Left forelimb (tissue), 1 donor: ENCODE measurements around the gene DENND5B.
"Not testable (repeated sequence)": the region's sequence is repeated elsewhere in the genome, so short reads cannot be mapped to it uniquely, and the experiment has no call there.

Experiments
- DNase-seq: peaks from one replicate; pipeline ENCODE4 v3.0.0-alpha.2; 2018; ENCODE audit warnings: low spot score

DENND5B gene

DNA sequence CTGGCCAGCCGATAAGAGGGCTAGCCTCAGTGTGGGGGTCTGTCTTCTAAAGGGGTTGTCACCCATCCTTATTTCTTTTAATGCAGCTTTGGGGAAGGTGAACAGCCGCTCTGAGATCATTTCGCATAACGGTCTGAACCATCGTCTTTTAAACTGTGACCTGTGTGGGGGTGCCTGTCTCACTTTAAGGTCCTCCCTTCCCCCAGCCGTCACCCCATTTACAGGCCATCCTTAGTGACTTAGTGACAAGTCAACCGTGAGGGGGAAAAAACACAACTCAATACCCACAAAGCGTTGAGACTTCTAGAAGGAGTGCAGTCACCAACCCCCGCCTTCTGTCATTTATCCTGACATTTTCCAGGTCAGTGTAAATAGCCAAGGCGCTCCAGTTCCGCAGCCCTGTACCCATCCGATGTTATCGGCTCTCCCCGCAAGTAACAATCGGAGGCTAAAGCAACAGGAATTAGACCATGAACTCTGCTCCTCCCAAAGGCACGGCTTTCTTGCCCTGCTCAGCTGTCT lies 505 bp upstream of the DENND5B start:
- peak; percentile 70 for DNase-seq

DNA sequence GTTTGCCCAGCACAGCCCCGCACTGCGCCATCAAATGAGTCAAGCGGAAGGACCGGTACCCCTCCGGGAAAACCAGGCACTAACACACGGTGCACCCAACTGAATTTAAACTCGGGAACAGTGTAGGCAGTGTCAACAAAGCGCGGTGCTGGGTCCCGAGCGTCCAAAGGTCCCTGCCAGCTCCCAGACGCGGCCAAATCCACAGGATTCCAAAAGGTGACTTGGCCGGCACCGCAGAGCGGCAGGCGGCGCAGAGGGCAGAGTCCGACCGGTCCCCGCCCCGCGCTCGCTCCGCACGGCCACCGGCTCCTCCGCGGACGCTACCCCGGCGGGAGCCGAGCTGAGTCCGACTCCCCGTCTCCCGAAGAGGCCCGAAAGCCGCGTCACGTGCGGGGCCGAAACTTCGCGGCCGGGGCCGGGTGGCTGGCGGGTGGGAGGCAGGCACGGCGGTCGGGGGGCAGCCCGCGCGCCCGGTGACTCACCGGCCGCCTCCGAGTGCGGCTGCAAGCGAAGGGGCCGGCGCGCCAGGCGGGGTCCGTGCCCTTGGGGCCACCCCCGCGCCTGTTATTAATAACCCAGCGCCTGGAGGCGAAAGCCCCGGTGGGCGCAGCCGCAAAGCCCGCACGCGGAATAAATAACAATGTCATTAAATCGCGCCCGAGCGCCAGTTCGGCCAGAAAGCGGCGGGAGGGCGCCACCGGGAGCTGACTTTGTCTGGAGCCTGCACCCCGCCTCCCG lies 863 bp downstream of the DENND5B start:
- peak; percentile 80 for DNase-seq

DNA sequence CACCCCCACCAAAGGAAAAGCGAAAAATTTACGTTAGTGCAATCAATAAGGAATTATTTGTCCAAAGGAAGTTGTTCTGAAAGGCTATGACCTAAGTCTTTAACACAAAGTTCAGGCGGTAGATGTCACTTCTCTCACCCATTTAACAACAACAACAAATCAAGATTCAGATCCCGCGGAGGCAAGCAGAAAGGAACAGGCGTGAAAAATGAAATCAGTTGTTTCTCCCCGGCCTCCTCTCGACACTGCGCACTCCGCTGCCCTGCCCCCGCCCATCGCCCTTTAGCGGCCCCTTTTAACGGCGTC lies 1.4 kb downstream of the DENND5B start:
- no peak for DNase-seq

DNA sequence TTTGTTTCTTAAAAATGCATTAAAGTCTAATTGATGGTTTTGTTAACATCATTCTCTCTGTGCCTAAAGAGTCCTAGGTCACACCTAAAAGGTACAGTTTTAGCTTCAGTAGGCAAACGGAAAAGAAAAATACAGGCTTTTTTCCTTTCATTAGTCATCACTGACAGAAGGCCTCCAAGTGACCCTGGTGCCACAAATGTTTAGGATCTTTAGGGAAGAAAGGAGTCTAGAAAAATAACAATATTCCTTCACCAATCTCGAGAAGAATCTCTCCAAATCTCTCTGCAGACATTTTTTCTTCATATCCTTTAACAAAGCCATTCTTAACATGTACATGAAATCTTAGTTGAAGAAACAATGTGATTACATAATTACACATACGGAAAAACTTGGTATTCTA lies 2.0 kb downstream of the DENND5B start:
- no peak for DNase-seq

DNA sequence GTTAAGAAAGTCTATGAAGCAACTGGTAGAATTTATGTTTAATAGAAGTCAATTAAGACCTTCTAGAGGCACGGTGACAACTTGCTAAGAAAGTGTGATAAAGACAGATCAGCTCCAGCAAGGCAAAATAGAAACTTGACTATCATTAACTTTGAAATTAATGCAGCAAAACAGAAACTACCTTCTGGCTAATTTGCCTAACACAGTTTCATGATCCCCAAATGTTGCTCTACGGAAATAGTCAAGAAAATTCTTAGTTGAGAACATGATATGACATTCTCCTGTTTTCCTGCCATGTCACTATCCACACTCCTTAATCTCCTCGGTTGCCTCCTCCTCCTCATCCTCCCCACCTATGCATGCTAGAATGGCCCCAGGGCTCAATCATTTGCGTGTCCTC lies 4.2 kb downstream of the DENND5B start:
- DNase-seq = no peak

DNA sequence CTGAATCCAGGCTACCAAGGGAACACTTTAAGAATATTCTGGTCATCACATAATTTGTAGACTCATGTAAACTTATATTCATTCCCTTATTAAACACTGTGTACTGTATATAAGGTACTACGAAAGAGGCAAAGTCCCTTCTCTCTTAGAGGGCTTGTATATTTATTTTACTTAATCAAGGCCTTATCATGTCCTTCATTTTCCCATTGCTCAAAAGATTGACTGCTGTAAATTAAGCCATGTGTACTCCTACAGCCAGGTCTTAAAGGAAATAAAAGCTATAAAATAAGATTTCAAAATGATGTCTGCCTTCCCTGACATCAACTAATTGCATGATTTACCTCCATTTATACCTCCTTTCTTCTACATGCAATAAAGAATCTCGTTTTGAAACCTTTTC lies 5.0 kb downstream of the DENND5B start:
- DNase-seq = no peak

DNA sequence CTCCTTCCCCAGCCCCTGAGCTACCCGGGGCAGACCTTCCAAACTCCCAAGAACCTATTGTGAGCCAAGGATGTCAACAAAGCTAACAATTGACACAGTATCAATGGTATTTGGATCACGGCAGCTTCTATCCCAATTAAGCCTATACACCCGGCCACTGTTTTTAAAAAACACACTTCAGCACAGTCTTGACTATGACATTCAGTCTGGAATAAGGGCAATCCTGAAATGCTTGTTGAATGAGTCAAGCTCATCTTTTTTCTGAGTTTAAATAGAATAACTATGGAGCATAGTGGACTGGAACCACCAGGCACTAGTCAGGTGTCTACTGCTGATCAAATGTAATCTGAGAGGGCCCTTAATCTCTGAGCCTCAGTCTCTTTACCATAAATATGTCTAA lies 5.7 kb downstream of the DENND5B start:
- DNase-seq = no peak

DNA sequence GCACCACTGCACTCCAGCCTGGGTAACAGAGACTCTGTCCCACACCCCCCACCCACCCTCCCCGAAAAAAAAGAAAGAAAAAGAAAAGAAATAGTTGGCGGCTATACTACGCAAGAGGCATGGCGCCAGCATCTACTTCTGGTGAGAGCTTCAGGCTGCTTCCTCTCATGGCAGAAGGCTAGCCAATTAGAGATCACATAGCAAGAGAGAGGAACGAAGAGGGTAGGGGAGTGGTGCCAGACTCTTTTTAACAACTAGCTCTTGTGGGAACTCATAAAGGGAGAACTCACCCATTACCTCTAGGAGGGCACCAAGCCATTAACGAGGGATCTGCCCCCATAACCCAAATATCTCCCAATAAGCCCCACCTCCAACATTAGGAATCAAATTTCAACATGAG lies 6.2 kb downstream of the DENND5B start:
- no peak for DNase-seq

DNA sequence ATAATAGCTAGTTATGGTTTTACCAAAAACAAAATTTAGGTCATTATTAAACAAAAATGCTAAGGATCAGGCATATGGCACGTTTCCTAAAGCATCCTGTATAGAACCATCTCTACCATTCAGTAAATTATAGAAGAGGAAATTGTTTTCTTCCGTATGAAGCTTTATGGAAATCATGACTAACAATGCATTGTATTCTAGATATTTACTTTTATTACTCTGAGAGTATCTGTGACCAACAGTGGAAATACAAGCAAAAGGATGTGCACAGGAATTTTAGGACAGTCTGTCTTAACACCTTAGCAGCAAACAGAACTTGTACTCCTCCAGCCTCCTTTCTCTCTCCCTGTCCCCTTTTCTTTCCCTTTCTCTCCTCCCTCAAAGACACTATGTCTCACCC lies 7.1 kb downstream of the DENND5B start:
- DNase-seq = no peak

DNA sequence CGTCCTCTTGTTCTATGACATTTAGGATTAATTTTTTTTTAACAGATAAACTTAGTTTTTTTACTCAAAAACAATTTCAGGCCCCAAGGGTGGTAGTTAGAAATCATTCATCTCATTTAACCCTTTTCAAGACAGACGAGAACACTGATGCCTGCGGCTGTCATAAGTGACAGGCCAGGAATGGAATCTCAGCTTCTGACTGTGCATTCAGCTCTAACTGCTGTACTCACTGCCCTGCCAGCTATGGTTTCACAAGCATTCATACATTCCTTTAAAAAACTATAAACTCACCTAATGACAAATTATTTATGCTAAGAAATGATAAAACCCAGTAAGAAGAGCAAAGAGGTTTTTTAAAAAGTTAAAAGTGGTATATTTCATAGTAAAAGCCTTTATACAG lies 8.8 kb downstream of the DENND5B start:
- DNase-seq = no peak

DNA sequence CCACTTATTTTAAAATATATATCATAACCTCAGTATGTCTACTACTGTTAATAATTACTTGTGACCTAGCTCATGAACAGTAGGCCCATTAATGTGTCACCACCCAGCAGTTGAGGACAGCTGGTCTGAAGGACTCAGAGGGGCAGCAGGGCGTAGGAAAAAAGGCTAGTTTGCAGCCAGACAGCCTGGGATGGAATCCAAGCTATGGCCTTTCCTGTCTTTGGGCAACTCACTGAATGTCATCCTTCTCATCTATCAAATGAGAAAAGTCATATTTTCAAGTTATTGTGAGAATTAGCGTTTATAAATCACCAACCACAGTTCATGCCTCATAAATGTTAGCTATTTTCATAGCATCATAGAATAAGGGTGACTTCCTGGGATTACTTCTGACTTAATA lies 12.3 kb downstream of the DENND5B start:
- DNase-seq = no peak

DNA sequence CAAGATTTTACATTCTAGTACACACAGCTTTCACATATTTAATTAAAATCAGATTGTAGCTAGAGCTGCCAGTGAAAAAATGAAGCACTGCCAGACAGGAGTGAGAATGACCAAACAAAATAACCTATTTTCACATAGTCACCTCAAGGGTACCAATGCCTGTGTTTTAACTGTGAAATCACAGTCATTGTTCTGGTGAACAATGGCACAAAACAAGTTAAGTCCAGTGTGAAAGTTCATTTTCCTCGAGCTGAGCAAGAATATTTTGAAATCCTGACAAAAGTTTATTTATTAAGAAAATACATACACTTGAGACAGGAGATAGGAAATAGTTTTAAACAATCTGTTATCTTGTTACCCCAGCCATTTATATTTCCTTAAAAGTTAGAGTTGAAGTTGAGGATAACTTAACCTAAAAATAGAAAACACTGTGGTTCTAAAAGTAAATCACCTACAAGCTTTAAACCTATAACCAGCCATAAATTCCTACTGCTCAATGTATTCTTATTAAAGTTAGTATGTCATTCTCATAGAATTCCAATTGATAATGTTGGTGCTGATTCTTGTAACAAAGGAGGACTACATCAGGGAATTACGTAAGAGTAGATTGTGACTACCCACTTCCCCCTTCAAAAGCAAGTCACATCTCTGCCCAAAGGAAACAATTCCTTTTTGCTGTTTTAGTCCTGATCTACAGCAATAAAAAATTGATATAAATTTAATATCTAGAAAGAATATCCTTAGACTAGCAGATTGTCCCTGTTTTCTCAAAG lies 15.9 kb downstream of the DENND5B start:
- no peak for DNase-seq

DNA sequence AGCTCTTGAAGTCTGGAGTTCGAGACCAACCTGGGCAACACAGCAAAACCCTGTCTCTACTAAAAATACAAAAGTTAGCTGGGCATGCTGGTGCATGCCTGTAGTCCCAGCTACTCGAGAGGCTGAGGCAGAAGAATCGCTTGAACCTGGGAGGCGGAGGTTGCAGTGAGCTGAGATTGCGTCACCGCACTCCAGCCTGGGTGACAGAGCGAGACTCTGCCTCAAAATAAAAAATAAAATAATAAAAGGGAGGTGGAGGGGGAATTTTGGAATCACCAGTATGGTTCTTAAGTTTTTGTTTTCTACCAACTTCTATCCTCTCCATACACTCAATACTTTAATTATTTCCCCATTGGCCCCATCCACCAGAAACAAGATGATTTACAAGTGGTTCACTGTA lies 16.6 kb downstream of the DENND5B start:
- DNase-seq = not testable (repeated sequence)

DNA sequence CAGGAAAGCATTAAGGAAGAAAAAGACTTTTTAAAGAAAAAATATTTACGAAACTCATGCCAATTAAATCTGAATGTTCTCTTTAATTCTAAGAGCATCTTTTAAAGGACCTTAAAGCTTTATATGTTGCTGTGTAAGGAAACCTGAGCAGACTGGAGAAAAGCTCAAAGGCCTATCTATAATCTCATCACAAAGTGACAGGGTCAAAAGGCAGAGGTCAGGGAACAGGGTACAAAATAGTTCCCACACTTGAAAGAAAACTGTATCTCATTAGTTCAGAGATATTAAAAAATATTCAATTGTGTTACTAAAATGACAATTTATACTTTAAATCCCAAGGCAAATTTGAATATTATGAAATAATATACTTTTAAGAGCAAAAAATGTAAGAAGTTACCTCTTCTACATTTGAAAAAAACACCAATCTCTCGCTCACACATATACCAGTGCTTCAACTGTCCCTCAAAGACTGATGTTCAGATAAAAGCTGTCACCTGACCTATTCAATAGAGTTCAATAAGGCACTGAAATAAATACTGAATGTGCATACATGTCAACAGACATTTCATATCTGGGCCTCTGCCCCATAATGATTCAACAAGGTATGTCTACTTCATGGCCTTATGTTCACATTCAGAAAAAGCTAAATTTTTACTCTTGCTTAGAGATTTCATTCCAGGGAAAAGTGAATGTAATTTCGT lies 17.9 kb downstream of the DENND5B start:
- DNase-seq = no peak

DNA sequence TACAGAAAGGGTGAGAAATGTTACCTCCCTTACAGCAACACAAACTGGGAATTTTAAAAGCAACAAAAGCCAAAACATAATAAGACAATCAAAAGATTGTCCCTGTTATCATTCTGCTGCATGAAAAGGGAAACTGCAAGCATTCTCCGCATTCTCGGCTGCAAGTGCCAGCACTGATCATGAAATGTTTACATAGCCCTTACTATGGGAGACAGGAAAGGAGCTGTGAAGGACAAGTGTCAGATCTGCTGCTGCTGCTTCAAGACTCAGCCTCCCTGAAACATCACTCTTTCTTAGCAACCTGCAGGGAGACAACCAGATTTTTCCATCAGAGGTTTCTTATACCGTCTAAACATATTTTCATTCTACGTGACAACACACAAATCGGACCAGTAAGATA lies 20.1 kb downstream of the DENND5B start:
- DNase-seq = no peak

DNA sequence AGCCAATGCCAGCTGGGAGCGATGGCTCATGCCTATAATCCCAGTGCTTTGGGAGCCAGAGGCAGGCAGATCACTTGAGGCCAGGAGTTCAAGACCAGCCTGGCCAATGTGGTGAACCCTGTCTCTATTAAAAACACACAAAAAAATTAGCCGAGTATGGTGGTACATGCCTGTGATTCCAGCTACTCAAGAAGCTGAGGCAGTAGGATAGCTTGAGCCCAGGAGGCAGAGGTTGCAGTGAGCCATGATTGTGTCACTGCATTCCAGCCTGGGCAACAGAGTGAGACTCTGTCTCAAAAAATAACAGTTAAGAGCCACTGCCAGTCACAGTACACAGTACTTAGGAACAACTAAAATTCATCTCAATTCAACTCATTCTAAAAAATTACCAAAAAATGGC lies 21.4 kb downstream of the DENND5B start:
- DNase-seq = not testable (repeated sequence)

DNA sequence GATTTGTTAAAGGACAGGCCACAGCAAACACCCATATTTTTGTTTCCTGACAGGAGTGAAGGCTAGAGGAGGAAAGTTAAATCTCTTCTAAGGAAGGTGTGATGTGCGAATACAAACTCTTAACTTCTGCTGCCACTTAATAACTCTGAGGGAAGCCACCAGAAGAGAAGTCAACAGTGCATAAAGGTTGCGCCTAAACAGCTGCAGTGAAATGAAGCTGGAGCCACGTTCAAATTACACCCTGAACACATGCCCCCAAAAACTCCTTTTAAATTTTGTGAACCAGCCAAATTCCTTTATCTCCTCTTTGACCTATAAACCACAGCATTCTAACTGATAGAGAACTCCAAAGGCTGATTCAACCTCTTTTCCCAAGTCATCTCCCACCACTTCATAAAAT lies 22.4 kb downstream of the DENND5B start:
- DNase-seq = no peak

DNA sequence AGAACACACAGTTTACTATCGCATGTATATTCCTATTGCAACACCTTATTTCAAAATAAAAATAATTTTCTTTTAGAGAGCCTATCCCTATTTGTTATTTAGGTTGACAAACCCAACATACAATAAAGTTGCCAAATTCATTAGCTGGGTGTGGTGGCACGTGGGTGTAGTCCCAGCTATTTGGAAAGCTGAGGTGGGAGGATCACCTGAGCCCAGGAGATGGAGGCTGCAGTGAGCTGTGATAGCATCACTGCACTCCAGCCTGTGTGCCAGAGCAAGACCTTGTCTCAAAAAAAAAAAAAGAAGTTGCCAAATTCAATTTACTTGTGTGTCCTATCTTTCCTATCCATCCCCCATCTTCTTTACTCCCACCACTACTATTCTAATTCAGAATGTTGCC lies 23.9 kb downstream of the DENND5B start:
- no peak for DNase-seq

DNA sequence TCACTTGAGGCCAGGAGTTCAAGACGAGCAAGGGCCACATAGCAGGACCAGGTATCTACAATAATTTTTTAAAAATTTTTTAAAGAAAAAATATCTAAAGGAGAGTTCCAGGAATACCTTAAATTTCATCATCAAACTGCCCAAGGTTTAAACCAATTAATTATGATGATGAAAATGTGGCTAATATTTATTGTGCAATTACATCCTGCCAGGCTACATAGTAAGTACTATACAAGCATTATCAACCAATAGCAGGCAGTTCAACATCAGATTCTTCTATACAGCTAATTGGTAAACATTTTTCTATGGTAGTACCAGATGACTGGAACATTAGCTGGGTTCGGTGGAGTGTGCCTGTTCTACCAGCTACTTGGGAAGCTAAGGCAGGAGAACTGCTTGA lies 24.4 kb downstream of the DENND5B start:
- no peak for DNase-seq

DNA sequence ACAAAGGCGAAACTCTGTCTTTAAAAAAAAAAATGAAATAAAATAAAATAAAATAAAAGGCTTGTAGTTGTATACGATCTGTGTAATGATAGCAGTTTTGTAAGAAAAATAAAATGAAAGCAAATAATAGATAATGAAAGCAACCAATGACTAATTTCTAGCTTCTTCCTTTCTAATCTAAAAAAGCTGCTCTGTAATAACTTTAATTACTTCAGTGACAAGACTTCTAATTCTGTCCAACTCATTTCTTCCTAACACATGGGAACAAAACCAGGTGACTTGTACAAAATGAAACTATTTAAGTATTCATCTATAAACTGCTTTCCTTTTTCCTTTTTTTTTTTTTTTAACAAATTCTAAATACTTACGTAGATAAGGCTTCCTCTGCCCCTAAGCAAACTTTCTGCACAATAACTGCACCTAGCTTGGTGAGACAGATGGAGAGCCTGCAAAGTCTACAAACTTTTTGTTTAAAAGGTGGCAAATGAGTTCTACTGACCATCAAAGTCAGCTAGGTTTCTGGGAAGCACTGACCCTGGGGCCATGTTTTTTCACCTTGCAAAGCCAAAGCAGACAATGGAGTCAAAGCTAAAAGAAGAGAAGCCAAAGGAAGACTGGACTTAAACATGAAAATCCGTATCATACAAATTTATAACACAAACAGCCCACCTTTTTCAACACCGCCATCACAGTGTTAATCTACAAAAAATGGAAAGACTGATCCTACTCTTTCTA lies 28.2 kb downstream of the DENND5B start:
- DNase-seq = no peak

DNA sequence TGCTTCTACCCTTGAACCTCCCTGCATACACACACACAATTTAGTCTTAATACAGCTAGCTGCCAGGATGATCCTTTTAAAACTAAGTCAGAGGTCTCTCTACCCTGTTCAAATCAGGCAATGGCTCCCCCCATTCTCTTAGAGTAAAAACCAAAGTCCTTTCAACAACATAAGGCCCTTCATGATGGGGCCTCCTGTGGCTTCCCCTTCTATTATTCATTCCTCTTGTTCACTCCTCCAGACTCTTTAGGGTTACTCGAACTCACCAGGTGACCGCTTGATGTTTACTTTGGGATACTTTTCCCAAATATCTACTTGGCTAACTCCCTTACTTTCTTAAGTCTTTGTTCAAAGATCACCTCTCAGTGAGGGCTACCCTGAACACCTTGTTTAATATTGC lies 30.4 kb downstream of the DENND5B start:
- DNase-seq = no peak

DNA sequence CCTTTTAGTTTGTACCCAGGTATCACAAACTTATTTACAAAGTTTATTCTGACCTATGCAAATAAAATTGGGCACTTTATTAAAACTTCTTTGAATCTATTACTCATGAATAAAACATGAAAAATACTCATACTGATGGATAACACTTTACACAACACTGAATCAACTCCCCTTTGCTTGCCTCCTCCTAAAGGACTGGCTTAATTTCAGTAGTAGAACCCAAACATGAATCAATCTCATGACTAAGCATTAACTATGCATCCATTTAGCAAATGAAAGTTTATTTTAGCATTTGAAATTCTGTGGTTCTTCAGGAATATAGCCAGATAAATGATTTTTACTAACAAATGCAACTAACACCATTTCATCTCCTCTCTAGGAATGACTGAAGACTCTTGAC lies 32.4 kb downstream of the DENND5B start:
- no peak for DNase-seq
